ENCODE data around the gene SUN2.

DNA sequence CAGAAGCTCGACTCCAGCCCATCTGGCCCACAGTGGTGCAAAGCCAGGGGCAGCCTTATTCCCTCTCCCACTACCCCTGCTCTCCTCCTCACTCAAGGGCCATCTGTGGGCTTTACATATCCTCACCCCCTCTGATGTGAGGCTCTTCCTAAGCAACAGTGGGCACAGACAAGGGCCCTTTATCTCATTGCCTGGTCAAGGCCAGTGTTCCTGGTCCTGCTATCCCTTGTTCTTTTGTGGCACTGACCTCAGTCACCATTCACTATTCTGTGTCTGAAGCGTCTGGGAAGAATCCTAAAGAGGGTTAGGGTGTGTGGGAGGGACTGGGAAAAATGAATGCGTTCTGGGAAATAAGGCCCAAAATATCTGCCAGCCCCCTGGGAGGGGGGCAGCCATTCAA is 30.8 kb upstream of the SUN2 start:
- TF ChIP-seq POLR2AphosphoS5 (IDR thresholded peaks at IDR 0.05; ENCODE audit: low read depth, low read length) (no peak), TAF1 (IDR thresholded peaks at IDR 0.05; ENCODE audit: borderline replicate concordance, low read depth, low read length) (no peak), POLR2A (IDR thresholded peaks at IDR 0.05; ENCODE audit: low read depth, low read length) (no peak)
